22Rv1 (cell line): ENCODE data around the gene PPP1R16B.

Experiments used
- ZFX ChIP-seq: fragments of 450-650 bp; IDR thresholded peaks from 2 replicates; pipeline ENCODE4 v1.6.1; 2017; ENCODE audit warnings: antibody characterized with exemption, borderline replicate concordance
- TF ChIP-seq, protein P1 (sequence below): fragments of 450-650 bp; IDR thresholded peaks from 2 replicates; pipeline ENCODE4 v1.5.1; 2017; ENCODE audit warnings: mild to moderate bottlenecking

DNA sequence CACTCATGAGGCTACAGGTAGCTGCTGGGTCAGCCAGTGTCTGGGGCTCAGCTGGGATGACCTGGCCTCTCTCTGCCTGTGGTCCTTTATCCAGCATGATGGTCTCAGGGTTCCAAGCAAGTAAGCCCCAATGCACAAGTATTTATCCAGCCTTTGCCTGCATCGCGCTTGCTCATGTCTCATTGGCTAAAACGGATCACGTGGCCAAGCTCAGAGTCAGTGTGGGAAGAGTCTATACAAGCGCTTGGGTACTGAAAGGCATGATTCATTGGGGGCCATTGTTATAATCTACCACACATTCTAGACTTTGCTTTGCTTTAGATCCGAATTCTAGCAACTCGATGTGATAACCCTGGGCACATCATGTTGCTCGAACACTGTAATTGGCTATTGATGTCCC, 48.3 kb downstream of the PPP1R16B start:
- TF ChIP-seq, protein P1, sequence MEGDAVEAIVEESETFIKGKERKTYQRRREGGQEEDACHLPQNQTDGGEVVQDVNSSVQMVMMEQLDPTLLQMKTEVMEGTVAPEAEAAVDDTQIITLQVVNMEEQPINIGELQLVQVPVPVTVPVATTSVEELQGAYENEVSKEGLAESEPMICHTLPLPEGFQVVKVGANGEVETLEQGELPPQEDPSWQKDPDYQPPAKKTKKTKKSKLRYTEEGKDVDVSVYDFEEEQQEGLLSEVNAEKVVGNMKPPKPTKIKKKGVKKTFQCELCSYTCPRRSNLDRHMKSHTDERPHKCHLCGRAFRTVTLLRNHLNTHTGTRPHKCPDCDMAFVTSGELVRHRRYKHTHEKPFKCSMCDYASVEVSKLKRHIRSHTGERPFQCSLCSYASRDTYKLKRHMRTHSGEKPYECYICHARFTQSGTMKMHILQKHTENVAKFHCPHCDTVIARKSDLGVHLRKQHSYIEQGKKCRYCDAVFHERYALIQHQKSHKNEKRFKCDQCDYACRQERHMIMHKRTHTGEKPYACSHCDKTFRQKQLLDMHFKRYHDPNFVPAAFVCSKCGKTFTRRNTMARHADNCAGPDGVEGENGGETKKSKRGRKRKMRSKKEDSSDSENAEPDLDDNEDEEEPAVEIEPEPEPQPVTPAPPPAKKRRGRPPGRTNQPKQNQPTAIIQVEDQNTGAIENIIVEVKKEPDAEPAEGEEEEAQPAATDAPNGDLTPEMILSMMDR, result no peak
- no peak for TF ChIP-seq ZFX
